DOHH2 (cell line): ENCODE measurements around the gene MYLK.

Source experiments
- H3F3A ChIP-seq: fragments of 200-600 bp; sonication (generic), shearing (Covaris generic); 2 replicates; pipeline ENCODE4 v1.6.0; 2016; ENCODE audit warnings: antibody characterized with exemption, mild to moderate bottlenecking; ENCODE audit not compliant: control insufficient read depth, insufficient read depth
- H3K27ac ChIP-seq: fragments of 200-600 bp; sonication (generic); 2 replicates; pipeline ENCODE4 v1.5.1; 2014; ENCODE audit warnings: low read depth, mild to moderate bottlenecking, low read length, moderate library complexity
- H3K27me3 ChIP-seq: fragments of 200-600 bp; sonication (generic); 2 replicates; pipeline ENCODE4 v1.6.1; 2014; ENCODE audit warnings: mild to moderate bottlenecking, low read length, mixed read lengths; ENCODE audit not compliant: control insufficient read depth
- H3K36me3 ChIP-seq: fragments of 200-600 bp; sonication (generic); 2 replicates; pipeline ENCODE4 v1.6.1; 2014; ENCODE audit warnings: mild to moderate bottlenecking, low read length, moderate library complexity, mixed read lengths; ENCODE audit not compliant: control insufficient read depth
- H3K4me1 ChIP-seq: fragments of 200-600 bp; sonication (generic); 2 replicates; pipeline ENCODE4 v1.6.1; 2014; ENCODE audit warnings: mild to moderate bottlenecking, low read length, mixed read lengths; ENCODE audit not compliant: control insufficient read depth
- H3K4me2 ChIP-seq: fragments of 200-600 bp; sonication (generic); 2 replicates; pipeline ENCODE4 v1.6.0; 2014; ENCODE audit warnings: mild to moderate bottlenecking, low read length, moderate library complexity
- H3K4me3 ChIP-seq: fragments of 200-600 bp; sonication (generic); 2 replicates; pipeline ENCODE4 v1.5.1; 2014; ENCODE audit warnings: mild to moderate bottlenecking, low read length, mixed read lengths
- H3K79me2 ChIP-seq: fragments of 200-600 bp; sonication (generic); 2 replicates; pipeline ENCODE4 v1.6.1; 2014; ENCODE audit warnings: mild to moderate bottlenecking, low read length, mixed read lengths; ENCODE audit not compliant: control insufficient read depth
- H3K9me2 ChIP-seq: fragments of 200-600 bp; sonication (generic); replicated peaks from 2 replicates; pipeline ENCODE4 v1.6.1; 2014; ENCODE audit warnings: mild to moderate bottlenecking, low read length, mixed read lengths; ENCODE audit not compliant: control insufficient read depth
- H3K9me3 ChIP-seq: fragments of 200-600 bp; sonication (generic); 2 replicates; pipeline ENCODE4 v1.6.1; 2014; ENCODE audit warnings: antibody characterized with exemption, low read length, mixed read lengths; ENCODE audit not compliant: control insufficient read depth, insufficient read depth
- H4K20me1 ChIP-seq: fragments of 200-600 bp; sonication (generic); 2 replicates; pipeline ENCODE4 v1.6.0; 2014; ENCODE audit warnings: low read depth, mild to moderate bottlenecking, antibody characterized with exemption, low read length, moderate library complexity; ENCODE audit not compliant: control insufficient read depth, insufficient read depth
- EZH2phosphoT487 ChIP-seq: fragments of 200-600 bp; sonication (generic); IDR thresholded peaks from 2 replicates; pipeline ENCODE4 v1.6.1; 2017; ENCODE audit warnings: borderline replicate concordance, mild to moderate bottlenecking, antibody characterized with exemption, low read length, moderate library complexity, mixed read lengths
- TF ChIP-seq, protein P1 (sequence below): fragments of 200-600 bp; sonication (generic); IDR thresholded peaks from one replicate; pipeline ENCODE4 v1.5.1; 2014; ENCODE audit warnings: antibody characterized with exemption, mild to moderate bottlenecking, low read depth, low read length; ENCODE audit not compliant: poor library complexity, severe bottlenecking

MYLK gene

DNA sequence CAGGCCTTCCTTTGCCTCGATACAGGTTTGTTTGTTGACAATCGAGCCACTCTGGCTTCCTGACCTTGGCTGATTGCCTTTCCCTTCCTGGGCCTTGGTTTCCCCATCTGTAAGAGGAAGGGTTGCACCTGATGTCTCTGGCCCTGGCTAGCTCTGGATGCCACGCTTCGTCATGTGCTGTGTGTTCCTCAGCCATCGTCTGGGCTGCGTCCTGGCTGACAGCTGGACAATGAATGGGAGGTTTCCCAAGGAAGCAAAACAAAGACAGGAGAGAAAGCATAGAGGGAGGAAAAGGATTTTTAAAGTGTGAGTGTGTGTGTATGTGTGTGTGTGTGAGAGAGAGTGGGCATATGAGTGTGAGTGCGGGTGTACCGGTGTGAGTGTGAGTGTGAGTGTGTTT, 234.0 kb downstream of the MYLK start:
- H4K20me1 ChIP-seq: no peaks in the 10 kb centered on the region
- no peaks in the 10 kb centered on the region for H3K36me3 ChIP-seq
- no peak overlapping the region for H3K27ac ChIP-seq
- no peaks in the 10 kb centered on the region for H3F3A ChIP-seq
- 0 out of 2 replicates have a peak, but pooled peaks cover 2% of the 10 kb centered on the region for H3K27me3 ChIP-seq
- no peaks in the 10 kb centered on the region for H3K9me2 ChIP-seq
- no peak overlapping the region for H3K4me3 ChIP-seq
- no peak for TF ChIP-seq EZH2phosphoT487
- TF ChIP-seq, protein P1, sequence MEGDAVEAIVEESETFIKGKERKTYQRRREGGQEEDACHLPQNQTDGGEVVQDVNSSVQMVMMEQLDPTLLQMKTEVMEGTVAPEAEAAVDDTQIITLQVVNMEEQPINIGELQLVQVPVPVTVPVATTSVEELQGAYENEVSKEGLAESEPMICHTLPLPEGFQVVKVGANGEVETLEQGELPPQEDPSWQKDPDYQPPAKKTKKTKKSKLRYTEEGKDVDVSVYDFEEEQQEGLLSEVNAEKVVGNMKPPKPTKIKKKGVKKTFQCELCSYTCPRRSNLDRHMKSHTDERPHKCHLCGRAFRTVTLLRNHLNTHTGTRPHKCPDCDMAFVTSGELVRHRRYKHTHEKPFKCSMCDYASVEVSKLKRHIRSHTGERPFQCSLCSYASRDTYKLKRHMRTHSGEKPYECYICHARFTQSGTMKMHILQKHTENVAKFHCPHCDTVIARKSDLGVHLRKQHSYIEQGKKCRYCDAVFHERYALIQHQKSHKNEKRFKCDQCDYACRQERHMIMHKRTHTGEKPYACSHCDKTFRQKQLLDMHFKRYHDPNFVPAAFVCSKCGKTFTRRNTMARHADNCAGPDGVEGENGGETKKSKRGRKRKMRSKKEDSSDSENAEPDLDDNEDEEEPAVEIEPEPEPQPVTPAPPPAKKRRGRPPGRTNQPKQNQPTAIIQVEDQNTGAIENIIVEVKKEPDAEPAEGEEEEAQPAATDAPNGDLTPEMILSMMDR: no peak
- no peaks in the 10 kb centered on the region for H3K9me3 ChIP-seq
- no peaks in the 10 kb centered on the region for H3K79me2 ChIP-seq
- no peak overlapping the region for H3K4me2 ChIP-seq
- no peaks in the 10 kb centered on the region for H3K4me1 ChIP-seq

DNA sequence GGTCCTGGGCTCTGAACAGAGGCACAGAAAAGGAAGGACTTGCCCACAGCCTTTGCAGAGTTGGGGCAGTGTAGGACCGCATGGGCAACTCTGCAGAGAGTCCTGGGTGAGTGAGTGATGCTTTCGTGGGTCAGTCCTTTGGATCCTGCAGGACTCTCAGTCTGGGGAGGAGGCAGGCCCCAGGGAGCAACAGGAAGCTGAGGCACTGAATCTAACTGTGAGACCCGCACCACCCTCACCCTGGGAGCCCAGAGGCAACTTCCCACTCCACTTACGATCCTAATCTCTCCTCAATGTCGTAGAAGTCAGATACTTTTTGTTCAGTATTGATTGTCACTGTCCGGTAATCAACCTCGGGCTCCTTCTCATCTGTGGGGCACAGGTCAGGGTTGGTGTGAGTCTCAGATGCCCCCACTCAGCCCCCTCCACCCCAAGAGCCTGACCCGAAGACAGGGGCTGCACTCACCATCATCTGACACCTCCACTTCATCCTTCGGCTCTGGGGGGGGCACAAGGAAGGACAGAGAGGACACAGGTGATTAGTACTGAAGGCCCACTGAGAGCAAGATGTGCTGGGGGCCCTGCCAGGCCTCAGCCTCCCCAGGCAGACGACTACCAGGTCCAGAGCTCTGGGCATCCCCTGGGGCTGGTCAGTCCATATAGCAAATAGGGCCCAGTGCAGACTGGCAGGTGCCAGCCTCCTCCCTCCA, 235.3 kb downstream of the MYLK start:
- Histone ChIP-seq H3K27ac (no peak overlapping the region), H3K79me2 (no peaks in the 10 kb centered on the region), H3F3A (no peaks in the 10 kb centered on the region), H4K20me1 (no peaks in the 10 kb centered on the region), H3K4me1 (no peaks in the 10 kb centered on the region), H3K4me3 (no peak overlapping the region), H3K36me3 (no peaks in the 10 kb centered on the region), H3K27me3 (0 out of 2 replicates have a peak, but pooled peaks cover 2% of the 10 kb centered on the region), H3K4me2 (no peak overlapping the region), H3K9me2 (no peaks in the 10 kb centered on the region), H3K9me3 (no peaks in the 10 kb centered on the region)
- TF ChIP-seq, protein P1: no peak
- TF ChIP-seq EZH2phosphoT487: no peak

DNA sequence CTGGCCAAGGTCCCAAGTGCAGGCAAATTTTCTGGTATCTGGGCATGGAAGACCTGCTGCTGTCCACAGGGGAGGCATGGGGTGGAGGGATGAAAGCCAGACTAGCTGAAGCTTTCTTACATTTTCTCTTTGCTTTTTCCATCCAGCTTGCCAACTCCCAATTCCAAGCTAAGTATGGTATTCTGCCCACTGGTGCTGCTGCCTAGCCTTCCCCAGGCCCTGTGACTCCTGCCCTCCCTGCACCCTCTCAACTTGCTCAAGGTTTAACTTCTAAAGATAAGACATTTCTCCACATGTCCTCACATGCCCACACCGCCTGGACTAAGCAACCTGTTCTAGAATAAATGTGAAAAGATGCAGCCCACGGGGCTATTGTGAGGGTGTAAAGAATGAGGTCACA, 239.8 kb downstream of the MYLK start:
- H3K36me3 ChIP-seq: no peaks in the 10 kb centered on the region
- no peak for TF ChIP-seq EZH2phosphoT487
- H3F3A ChIP-seq: no peaks in the 10 kb centered on the region
- H3K9me3 ChIP-seq: no peaks in the 10 kb centered on the region
- no peak overlapping the region for H3K27ac ChIP-seq
- H3K9me2 ChIP-seq: no peaks in the 10 kb centered on the region
- no peaks in the 10 kb centered on the region for H4K20me1 ChIP-seq
- H3K4me1 ChIP-seq: no peaks in the 10 kb centered on the region
- H3K4me2 ChIP-seq: no peak overlapping the region
- H3K79me2 ChIP-seq: no peaks in the 10 kb centered on the region
- H3K4me3 ChIP-seq: no peak overlapping the region
- peaks cover 2% of the 10 kb centered on the region; the same call in 1 of the 2 replicates for H3K27me3 ChIP-seq

DNA sequence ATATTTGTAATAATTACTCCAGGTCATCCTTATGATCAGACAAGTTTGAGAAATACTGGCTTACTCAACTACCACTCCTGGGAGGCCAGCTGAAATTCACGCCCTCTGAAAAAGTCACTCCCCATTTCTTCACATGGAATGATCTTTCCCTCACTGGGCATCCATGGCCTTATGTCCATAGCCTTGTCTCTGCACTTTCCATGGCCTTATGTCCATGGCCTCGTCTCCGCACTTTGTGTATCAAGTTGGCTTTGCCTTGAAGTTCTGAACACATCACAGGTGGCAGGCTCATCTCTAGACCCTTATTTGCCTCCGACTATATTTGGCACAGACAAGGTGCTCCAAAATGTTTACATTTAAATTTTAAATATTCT, 241.2 kb downstream of the MYLK start:
- peaks cover 2% of the 10 kb centered on the region; the same call in 1 of the 2 replicates for H3K27me3 ChIP-seq
- H3K4me1 ChIP-seq: no peaks in the 10 kb centered on the region
- no peak overlapping the region for H3K27ac ChIP-seq
- no peaks in the 10 kb centered on the region for H3F3A ChIP-seq
- no peak overlapping the region for H3K4me3 ChIP-seq
- H3K36me3 ChIP-seq: no peaks in the 10 kb centered on the region
- H4K20me1 ChIP-seq: no peaks in the 10 kb centered on the region
- TF ChIP-seq EZH2phosphoT487: no peak
- TF ChIP-seq, protein P1: no peak
- no peaks in the 10 kb centered on the region for H3K9me2 ChIP-seq
- H3K9me3 ChIP-seq: no peaks in the 10 kb centered on the region
- no peaks in the 10 kb centered on the region for H3K79me2 ChIP-seq
- H3K4me2 ChIP-seq: no peak overlapping the region
